SJSA1 (cell line): ENCODE results near the gene IGSF22. TPM values are rescaled to one million over a fixed set of nuclear protein-coding genes. Genes with fewer than 3 reads are reported as not detected.
"Not testable (repeated sequence)": the region's sequence is repeated elsewhere in the genome, so short reads cannot be mapped to it uniquely, and the experiment has no call there.

Experiments used
- DNase-seq, 2 experiments: peaks; one replicate each; pipeline ENCODE4 v3.0.0-alpha.2; 2015 to 2020; ENCODE audit warnings: low spot score in 2 of 2, low read depth in 1 of 2
- H3K27ac ChIP-seq: fragments of 250-450 bp; sonication (Bioruptor Pico); 2 replicates; pipeline ENCODE4 v1.5.1; 2020; ENCODE audit warnings: mild to moderate bottlenecking, moderate library complexity
- H3K27me3 ChIP-seq: fragments of 250-450 bp; sonication (Bioruptor Pico); replicated peaks from 2 replicates; pipeline ENCODE4 v1.5.1; 2020; ENCODE audit warnings: mild to moderate bottlenecking, moderate library complexity
- H3K36me3 ChIP-seq: fragments of 250-450 bp; sonication (Bioruptor Pico); 2 replicates; pipeline ENCODE4 v1.5.1; 2020; ENCODE audit warnings: mild to moderate bottlenecking
- H3K4me1 ChIP-seq: fragments of 250-450 bp; sonication (Bioruptor Pico); replicated peaks from 2 replicates; pipeline ENCODE4 v1.6.1; 2021; ENCODE audit warnings: mild to moderate bottlenecking
- H3K4me3 ChIP-seq: fragments of 250-450 bp; sonication (Bioruptor Pico); 2 replicates; pipeline ENCODE4 v1.5.1; 2020; ENCODE audit warnings: mild to moderate bottlenecking
- H3K9me3 ChIP-seq: fragments of 250-450 bp; sonication (Bioruptor Pico); replicated peaks from 2 replicates; pipeline ENCODE4 v1.5.1; 2020; ENCODE audit warnings: mild to moderate bottlenecking
- total RNA-seq: library from RNA; depleted of rRNA; stranded (reverse); fragments of >200 nt; shearing (Covaris generic); gene quantifications from 2 replicates; pipeline ENCODE4 v1.2.3, GENCODE V29; 2014; rRNA removed

IGSF22 gene
- total RNA-seq, 1 experiment from 2014 or later: not detected

DNA sequence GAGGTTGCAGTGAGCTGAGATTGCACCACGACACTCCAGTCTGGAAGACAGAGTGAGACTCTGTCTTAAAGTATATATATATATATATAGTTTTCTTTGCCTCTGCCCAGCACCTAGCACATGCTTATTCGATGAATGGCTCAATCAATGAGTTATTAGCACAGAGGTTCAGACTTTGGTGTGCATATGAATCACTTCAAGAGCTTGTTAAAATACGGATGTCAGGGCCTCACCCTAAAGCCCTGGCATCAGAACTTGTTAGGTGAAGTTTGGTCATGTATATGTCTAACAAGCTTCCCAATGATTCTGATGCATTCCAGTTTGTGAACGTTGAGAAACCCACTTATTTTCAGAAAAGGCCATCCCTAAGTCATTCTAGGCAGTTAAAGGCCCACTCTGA is 49.2 kb downstream of the IGSF22 start:
- Histone ChIP-seq H3K4me1 (no peaks in the 10 kb centered on the region), H3K9me3 (no peaks in the 10 kb centered on the region), H3K27ac (no peak overlapping the region), H3K4me3 (no peak overlapping the region), H3K27me3 (no peaks in the 10 kb centered on the region), H3K36me3 (no peaks in the 10 kb centered on the region)
- no peak for DNase-seq

DNA sequence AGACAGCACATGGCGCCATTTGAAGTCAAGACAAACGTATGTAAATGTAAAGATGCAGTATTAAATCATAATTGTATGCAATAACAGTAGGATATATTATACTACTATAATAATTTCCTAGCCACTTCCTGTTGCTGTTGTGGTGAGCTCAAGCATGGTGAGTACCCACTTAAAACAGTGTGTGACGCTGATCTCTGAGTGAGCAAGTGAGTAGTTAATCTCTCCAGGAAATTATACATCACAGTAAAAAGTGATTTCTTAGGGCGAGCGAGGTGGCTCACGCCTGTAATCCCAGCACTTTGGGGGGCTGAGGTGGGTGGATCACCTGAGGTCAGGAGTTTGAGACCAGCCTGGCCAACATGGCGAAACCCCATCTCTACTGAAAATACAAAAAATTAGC is 53.8 kb downstream of the IGSF22 start:
- not testable (repeated sequence) for H3K36me3 ChIP-seq, H3K4me1 ChIP-seq, H3K27me3 ChIP-seq, H3K27ac ChIP-seq, H3K9me3 ChIP-seq, DNase-seq, H3K4me3 ChIP-seq

DNA sequence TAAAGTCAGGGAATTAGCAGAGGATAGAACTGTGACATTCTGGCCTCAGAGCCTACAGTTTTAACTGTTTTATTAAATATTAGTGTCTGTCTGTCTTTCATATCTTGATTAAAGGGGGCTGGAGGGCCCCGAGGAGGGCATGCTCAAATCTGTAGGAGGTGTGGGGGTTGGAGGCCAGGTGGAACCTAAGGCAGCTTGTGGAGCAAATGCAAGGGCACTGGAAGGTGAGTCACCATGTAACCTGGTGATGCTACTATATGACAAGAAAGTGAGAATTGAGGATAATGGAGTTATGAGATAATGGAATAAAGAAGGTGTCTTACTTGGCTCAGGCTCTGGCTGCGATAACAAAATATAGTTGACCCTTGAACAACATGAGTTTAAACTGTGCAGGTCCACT is 54.7 kb downstream of the IGSF22 start:
- Histone ChIP-seq H3K4me3 (no peak overlapping the region), H3K9me3 (no peaks in the 10 kb centered on the region), H3K27me3 (no peaks in the 10 kb centered on the region), H3K4me1 (no peaks in the 10 kb centered on the region), H3K36me3 (no peaks in the 10 kb centered on the region), H3K27ac (no peak overlapping the region)
- DNase-seq: no peak

DNA sequence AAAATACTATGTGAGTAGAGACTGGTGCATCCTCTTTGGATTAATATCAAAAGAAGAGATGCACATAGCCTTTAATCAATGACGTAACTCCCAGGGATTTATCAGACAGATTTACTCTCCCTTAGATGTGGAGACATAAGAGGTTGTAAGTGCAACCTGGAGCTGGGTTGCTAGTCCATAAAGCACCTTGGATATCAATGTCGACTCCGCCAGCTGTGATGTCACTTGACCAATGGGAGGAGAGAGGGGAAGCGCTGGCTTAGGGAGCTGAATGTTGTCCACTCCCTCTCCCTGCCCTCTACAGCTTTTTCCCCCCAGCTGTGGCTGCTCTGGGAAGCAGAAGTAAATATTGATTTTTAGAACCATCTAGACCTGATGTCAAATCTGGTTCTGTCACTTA is 56.3 kb downstream of the IGSF22 start:
- Histone ChIP-seq H3K4me1 (no peaks in the 10 kb centered on the region), H3K27ac (no peak overlapping the region), H3K9me3 (no peaks in the 10 kb centered on the region), H3K4me3 (no peak overlapping the region), H3K27me3 (no peaks in the 10 kb centered on the region), H3K36me3 (no peaks in the 10 kb centered on the region)
- DNase-seq: no peak

DNA sequence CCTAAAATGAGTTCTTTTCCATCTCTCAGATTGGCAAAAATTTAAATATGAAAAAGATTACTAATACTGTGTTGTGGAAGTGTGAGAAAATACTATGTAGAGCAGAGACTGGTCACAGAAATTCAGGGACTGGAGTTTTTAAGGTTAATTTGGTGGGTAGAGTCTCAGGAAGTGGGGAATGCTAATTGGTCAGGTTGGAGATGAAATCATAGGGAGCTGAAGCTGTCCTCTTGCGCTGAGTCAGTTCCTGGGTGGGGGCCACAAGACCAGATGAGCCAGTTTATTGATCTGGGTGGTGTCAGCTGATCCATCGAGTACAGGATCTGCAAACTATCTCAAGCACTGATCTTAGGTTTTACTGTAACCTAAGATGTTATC is 56.8 kb downstream of the IGSF22 start:
- no peaks in the 10 kb centered on the region for H3K9me3 ChIP-seq
- no peak overlapping the region for H3K4me3 ChIP-seq
- H3K27ac ChIP-seq: no peak overlapping the region
- no peaks in the 10 kb centered on the region for H3K36me3 ChIP-seq
- no peaks in the 10 kb centered on the region for H3K4me1 ChIP-seq
- DNase-seq: no peak
- H3K27me3 ChIP-seq: no peaks in the 10 kb centered on the region

DNA sequence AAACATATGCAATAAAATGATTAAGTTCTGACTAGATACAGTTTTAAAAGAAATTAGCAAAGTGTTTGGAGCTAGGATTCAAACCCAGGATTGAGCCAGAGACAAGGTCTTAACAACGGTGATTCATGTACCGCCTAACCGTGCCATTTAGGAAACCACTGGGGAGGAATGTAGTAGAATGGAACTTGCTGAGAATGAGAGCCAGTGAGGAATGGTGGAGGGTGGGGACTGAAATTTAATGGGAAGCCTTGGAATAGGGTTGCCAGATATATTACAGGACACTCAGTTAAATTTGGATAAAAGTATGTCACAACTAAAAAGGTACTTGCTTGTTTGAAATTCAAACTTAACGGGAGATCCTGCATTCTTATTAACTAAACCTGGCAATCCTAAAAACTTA is 57.9 kb downstream of the IGSF22 start:
- H3K9me3 ChIP-seq: no peaks in the 10 kb centered on the region
- no peaks in the 10 kb centered on the region for H3K4me1 ChIP-seq
- no peaks in the 10 kb centered on the region for H3K27me3 ChIP-seq
- H3K4me3 ChIP-seq: no peak overlapping the region
- no peaks in the 10 kb centered on the region for H3K36me3 ChIP-seq
- DNase-seq: no peak
- no peak overlapping the region for H3K27ac ChIP-seq

DNA sequence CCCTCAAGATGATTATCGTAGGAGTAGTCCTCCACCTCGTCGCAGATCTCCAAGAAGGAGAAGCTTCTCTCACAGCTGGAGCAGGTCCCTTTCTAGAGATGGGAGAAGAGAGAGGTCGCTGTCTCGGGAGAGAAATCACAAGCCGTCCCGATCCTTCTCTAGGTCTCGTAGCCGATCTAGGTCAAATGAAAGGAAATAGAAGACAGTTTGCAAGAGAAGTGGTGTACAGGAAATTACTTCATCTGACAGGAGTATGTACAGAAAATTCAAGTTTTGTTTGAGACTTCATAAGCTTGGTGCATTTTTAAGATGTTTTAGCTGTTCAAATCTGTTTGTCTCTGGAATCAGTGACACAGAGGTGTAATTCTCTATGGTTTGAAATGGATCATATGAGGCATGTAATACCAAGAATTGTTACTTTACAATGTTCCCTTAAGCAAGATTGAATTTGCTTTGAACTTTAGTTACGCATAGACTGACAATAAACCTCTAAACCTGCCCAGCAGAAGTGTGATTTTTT is 60.6 kb downstream of the IGSF22 start:
- not testable (repeated sequence) for H3K27me3 ChIP-seq, H3K4me1 ChIP-seq, H3K36me3 ChIP-seq, H3K4me3 ChIP-seq, H3K27ac ChIP-seq, DNase-seq, H3K9me3 ChIP-seq

GRCh38 chr11:18657673-18658072 is 68.3 kb downstream of the IGSF22 start:
- Histone ChIP-seq H3K4me3 (no peak overlapping the region), H3K27me3 (no peaks in the 10 kb centered on the region), H3K36me3 (no peaks in the 10 kb centered on the region), H3K9me3 (no peaks in the 10 kb centered on the region), H3K4me1 (no peaks in the 10 kb centered on the region), H3K27ac (no peak overlapping the region)
- no peak for DNase-seq

Other genes starting within 250 kb of the IGSF22 start
- gene TSG101, start 199.2 kb downstream of the IGSF22 start, total RNA-seq: 27.3 and 55.9 TPM in 2 replicates
- 14.9 and 22.0 TPM in 2 replicates for gene UEVLD, start 137.5 kb downstream of the IGSF22 start, total RNA-seq
- 0.32 and 0.91 TPM in 2 replicates for gene MISFA, start 126.4 kb downstream of the IGSF22 start, total RNA-seq
- 13.3 and 22.1 TPM in 2 replicates for gene SPTY2D1, start 91.8 kb downstream of the IGSF22 start, total RNA-seq
- 0.32 TPM in 1 of 2 replicates, not detected in the other for gene TMEM86A, start 27.4 kb downstream of the IGSF22 start, total RNA-seq
- gene PTPN5, start 65.6 kb upstream of the IGSF22 start, total RNA-seq: not detected in 2 replicates
- gene MRGPRX1, start 213.2 kb upstream of the IGSF22 start, total RNA-seq: not detected in 2 replicates